Pancreas (tissue), 10 donors: ENCODE data around the gene BRIP1. TPM values are rescaled to one million over a fixed set of nuclear protein-coding genes. Genes with fewer than 3 reads are reported as not detected.

Experiments used
- ATAC-seq, 4 donors: fragments of 200-7000 bp; cut with Tn5 transposase; one replicate each; pipeline versions ENCODE4 v1.8.0 to v1.9.1; 2020; ENCODE audit warnings: mild to moderate bottlenecking in 4 of 4, moderate library complexity in 4 of 4
- DNase-seq, 6 donors: peaks; one replicate each; pipeline ENCODE4 v3.0.0-alpha.2; 2020
- FAIRE-seq: peaks from 2 replicates; lab custom pipeline; 2012; peaks lifted over from hg19 to GRCh38; lab: Jason Lieb, UNC
- H3K27ac ChIP-seq, 4 donors: fragments of 200-600 bp; sonication (generic); 1 replicate in 3 of 4; 2 replicates in 1 of 4; pipeline versions ENCODE4 v1.5.0 to v1.8.0; 2020
- H3K27me3 ChIP-seq, 4 donors: fragments of 200-600 bp; one replicate each; pipeline ENCODE4 v1.8.0; 2021
- H3K36me3 ChIP-seq, 3 donors: fragments of 200-600 bp; sonication (generic) in 1 of 3; one replicate each; pipeline versions ENCODE4 v1.5.0 to v1.8.0; 2020 to 2021
- H3K4me1 ChIP-seq, 3 donors: fragments of 200-600 bp; one replicate each; pipeline ENCODE4 v1.8.0; 2021
- H3K4me3 ChIP-seq, 4 donors: fragments of 200-600 bp; sonication (generic) in 2 of 4; one replicate each; pipeline versions ENCODE4 v1.5.0 to v1.8.0; 2020 to 2021
- H3K9me3 ChIP-seq, 4 donors: fragments of 200-600 bp; one replicate each; pipeline ENCODE4 v1.8.0; 2021
- WGBS, 2 donors: extraction: QIAGEN DNeasy Blood & Tissue Kit; methylation state at CpG; one replicate each; pipeline ENCODE4 v1.1.7; 2013; 5-methylcytosine and 5-hydroxymethylcytosine counted together
- intact Hi-C, 3 donors: fragments of 100-400 bp; cut with DNase I; formaldehyde crosslinking; loops; one replicate each; pipeline versions ENCODE4 v1.11.1 to v1.14.2; 2022
- polyA plus RNA-seq, 2 donors: library from polyadenylated mRNA; stranded (reverse); fragments of 200-250 nt; gene quantifications; one replicate each; pipeline ENCODE4 v1.2.3, GENCODE V29; 2013
- total RNA-seq, 6 donors: library from RNA; stranded (reverse); fragmentation: NEBNext Ultra II Directional in 4 of 6; extraction: Animal tissue kit (Norgen Biotek cat#: 25700) in 4 of 6; gene quantifications; one replicate each; pipeline versions ENCODE4 v1.2.1 to v1.2.4, GENCODE V29; 2021 to 2023
- TF ChIP-seq, protein P1 (sequence below), 4 donors: fragments of 200-600 bp; sonication (generic) in 3 of 4; IDR thresholded peaks; one replicate each; pipeline versions ENCODE4 v1.5.0 to v1.8.0; 2021; ENCODE audit warnings: antibody characterized with exemption in 4 of 4
- donor health status: healthy with polysubstance abuse.
- donor health status: DM: no; HTN: no; CAD: no; lungs with moderate emphysema.
- donor health status: DM: no; HTN: no; CAD: no.
- donor health status: control.
- donor health status: control.
- donor health status: Bipolar disorder and iron deficiency.
- donor health status: DM: yes; HTN: yes; CAD: no.
- donor health status: DM: no; HTN: no; CAD: no.
- donor health status: DM: no; HTN: no; CAD: no.
- donor health status: DM: yes; HTN: yes; CAD: no.

The BRIP1 gene
- total and polyA plus RNA-seq, 8 donors = 0.09 to 0.59 (median 0.29) TPM

DNA sequence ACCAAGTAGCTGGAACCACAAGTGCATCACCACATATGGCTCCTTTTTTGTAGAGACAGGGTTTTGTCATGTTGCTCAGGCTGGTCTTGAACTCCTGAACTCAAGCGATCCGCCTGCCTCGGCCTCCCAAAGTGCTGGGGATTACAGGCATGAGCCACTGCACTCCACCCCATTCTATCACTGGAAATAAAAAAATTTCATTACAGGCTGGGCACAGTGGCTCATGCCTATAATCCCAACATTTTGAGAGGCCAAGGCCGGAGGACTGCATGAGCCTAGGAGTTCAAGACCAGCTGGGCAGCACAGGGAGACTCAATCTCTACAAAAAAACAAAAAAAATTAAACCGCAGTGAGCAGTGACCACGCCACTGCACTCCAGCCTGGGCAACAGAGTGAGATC is 60.1 kb downstream of the BRIP1 start:
- no peak for FAIRE-seq
- WGBS, 2 donors = 97 to 99% methylated on average over 6 of the region's 6 CpGs
- no peak overlapping the region for H3K27ac ChIP-seq
- no peak for DNase-seq
- H3K4me1 ChIP-seq = no peaks in the 10 kb centered on the region
- ATAC-seq = no peak
- intact Hi-C loops = no loop called here
- no peaks in the 10 kb centered on the region for H3K27me3 ChIP-seq
- no peaks in the 10 kb centered on the region for H3K36me3 ChIP-seq
- H3K4me3 ChIP-seq = no peak overlapping the region
- TF ChIP-seq, protein P1, sequence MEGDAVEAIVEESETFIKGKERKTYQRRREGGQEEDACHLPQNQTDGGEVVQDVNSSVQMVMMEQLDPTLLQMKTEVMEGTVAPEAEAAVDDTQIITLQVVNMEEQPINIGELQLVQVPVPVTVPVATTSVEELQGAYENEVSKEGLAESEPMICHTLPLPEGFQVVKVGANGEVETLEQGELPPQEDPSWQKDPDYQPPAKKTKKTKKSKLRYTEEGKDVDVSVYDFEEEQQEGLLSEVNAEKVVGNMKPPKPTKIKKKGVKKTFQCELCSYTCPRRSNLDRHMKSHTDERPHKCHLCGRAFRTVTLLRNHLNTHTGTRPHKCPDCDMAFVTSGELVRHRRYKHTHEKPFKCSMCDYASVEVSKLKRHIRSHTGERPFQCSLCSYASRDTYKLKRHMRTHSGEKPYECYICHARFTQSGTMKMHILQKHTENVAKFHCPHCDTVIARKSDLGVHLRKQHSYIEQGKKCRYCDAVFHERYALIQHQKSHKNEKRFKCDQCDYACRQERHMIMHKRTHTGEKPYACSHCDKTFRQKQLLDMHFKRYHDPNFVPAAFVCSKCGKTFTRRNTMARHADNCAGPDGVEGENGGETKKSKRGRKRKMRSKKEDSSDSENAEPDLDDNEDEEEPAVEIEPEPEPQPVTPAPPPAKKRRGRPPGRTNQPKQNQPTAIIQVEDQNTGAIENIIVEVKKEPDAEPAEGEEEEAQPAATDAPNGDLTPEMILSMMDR (IDR thresholded peaks at IDR 0.05) = no peak
- H3K9me3 ChIP-seq = no peaks in the 10 kb centered on the region

DNA sequence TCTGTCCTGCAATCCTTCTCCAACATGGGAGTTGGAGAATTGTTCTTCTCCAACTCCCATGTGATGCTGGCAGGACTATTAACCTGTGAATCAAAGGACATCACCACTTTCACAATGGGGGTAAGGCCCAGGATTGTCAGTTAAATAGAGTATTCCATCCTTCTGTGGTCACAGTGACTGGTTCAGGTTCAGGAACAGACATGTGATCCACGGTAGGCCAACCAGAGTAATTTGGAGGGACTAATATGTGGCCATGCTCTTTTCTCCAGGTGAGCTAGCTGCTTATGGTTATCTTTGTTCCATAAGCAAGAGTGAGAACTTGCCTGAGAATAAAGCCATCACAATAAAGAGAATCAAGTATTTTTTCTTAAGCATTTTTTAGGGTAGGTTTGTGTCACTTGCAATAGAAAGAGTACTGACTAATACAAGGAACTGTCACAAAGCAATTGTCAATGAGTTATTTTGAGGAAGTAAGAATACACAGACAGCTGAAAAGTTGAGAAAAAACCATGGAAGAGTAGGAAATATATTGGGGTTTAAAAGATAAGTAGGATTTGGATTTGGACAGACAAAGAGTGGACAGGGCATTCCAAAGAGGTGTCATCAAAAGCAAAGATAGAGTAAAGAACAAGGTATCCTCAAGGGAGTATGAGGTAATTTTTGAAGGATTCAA is 63.4 kb downstream of the BRIP1 start:
- TF ChIP-seq, protein P1 (IDR thresholded peaks at IDR 0.05) = no peak
- intact Hi-C loops = no loop called here
- Histone ChIP-seq H3K27ac (no peak overlapping the region), H3K27me3 (no peaks in the 10 kb centered on the region), H3K9me3 (no peaks in the 10 kb centered on the region), H3K4me1 (no peaks in the 10 kb centered on the region), H3K36me3 (no peaks in the 10 kb centered on the region), H3K4me3 (no peak overlapping the region)
- ATAC-seq = no peak
- 91 to 97% methylated on average over 1 of the region's 1 CpG for WGBS, 2 donors
- DNase-seq = no peak
- FAIRE-seq = no peak

DNA sequence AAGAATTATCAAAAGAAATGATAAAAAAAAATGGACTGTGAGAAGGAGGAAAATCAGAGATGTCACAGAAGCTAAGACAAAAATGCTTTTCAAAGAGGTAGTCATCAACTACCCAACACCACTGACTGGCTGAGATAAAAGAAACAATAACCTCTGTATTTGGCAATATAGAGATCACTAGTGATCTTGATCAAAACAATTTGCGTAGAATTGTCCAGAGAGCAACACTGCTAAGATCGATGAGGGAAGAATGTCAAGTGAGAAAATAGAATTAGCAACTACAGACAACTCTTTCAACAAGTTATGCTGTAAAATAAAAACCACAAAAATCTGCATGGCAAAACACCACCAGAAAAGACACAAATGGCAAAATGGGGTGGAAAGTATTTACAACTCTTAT is 66.0 kb downstream of the BRIP1 start:
- WGBS, 2 donors = 97% methylated on average over 2 of the region's 2 CpGs
- Histone ChIP-seq H3K36me3 (no peaks in the 10 kb centered on the region), H3K27me3 (no peaks in the 10 kb centered on the region), H3K4me3 (no peak overlapping the region), H3K4me1 (no peaks in the 10 kb centered on the region), H3K27ac (no peak overlapping the region), H3K9me3 (no peaks in the 10 kb centered on the region)
- intact Hi-C loops = no loop called here
- ATAC-seq = no peak
- TF ChIP-seq, protein P1 (IDR thresholded peaks at IDR 0.05) = no peak
- no peak for FAIRE-seq
- DNase-seq = no peak

DNA sequence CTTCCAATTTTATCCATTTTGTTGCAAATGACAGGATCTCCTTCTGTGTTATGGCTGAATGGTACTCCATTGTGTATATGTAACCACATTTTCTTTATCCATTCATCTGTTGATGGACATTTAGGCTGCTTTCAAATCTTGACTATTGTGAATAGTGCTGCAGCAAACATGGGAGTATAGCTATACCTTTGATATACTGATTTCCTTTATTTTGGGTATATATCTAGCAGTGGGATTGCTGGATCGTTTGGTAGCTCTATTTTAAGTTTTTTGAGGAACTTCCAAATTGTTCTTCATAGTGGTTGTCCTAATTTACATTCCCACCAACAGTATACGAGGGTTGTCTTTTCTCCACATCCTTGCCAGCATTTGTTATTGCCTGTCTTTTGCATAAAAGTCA is 67.8 kb downstream of the BRIP1 start:
- 91 to 95% methylated on average over 2 of the region's 2 CpGs for WGBS, 2 donors
- Histone ChIP-seq H3K4me3 (no peak overlapping the region), H3K9me3 (no peaks in the 10 kb centered on the region)

DNA sequence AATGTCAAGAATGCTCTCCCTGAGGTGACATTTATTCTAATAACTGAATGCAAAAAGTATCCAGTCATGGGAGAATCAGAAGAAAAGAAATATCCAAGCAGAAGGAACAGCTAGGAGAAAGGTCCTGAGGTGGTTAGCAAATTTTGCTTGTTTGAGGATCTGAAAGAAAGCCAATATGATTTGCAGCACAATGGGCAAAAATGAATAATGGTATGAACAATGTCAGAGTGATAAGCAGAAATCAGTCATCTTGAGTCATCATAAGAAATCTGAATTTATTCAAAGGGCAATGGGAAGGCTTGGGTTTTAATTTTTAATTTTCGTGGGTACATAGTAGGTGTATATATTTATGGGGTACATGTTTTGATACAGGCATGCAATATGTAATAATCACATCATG is 68.5 kb downstream of the BRIP1 start:
- TF ChIP-seq, protein P1 (IDR thresholded peaks at IDR 0.05) = no peak
- WGBS, 2 donors = 86 to 90% methylated on average over 1 of the region's 1 CpG

More for the DNA sequence above, 67.8 kb downstream of the BRIP1 start:
- TF ChIP-seq, protein P1 (IDR thresholded peaks at IDR 0.05) = no peak
- intact Hi-C loops = no loop called here
- DNase-seq (no peak), FAIRE-seq (no peak), ATAC-seq (no peak)
- H3K4me1 ChIP-seq = no peaks in the 10 kb centered on the region
- H3K27ac ChIP-seq = no peak overlapping the region
- no peaks in the 10 kb centered on the region for H3K36me3 ChIP-seq
- H3K27me3 ChIP-seq = no peaks in the 10 kb centered on the region

More for the DNA sequence above, 68.5 kb downstream of the BRIP1 start:
- Histone ChIP-seq H3K36me3 (no peaks in the 10 kb centered on the region), H3K27me3 (no peaks in the 10 kb centered on the region), H3K4me3 (no peak overlapping the region), H3K27ac (no peak overlapping the region), H3K4me1 (no peaks in the 10 kb centered on the region), H3K9me3 (no peaks in the 10 kb centered on the region)
- no peak for ATAC-seq
- no peak for DNase-seq
- FAIRE-seq = no peak
- intact Hi-C loops = no loop called here
